Kidney glomerular epithelial cell (primary cell): ENCODE data around the gene TRDN.
"Not testable (repeated sequence)": the region's sequence is repeated elsewhere in the genome, so short reads cannot be mapped to it uniquely, and the experiment has no call there.

ENCODE experiments used
- DNase-seq: peaks from one replicate; lab custom pipeline; 2025; lab: John Stamatoyannopoulos, UW

The TRDN gene

DNA sequence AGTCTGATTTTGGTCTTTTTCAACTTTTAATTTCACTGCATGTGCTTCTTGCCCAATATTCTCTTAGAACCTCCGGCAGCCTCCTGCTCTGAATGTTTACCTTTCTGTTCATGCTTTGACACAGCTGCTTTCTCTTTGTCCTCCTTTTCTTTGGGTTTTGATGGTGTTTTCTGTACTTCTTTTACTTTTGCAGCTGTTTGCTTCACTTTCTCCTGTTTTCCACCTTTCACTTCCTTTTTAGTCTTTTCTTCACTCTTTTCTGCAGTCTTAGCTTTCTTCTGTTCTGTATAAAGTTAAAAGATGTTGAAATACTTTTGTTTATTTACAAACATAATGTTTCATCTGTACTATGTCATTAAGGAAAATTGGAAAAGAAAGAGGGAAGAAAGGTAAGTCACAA, 133.1 kb downstream of the TRDN start:
- DNase-seq: no peak

DNA sequence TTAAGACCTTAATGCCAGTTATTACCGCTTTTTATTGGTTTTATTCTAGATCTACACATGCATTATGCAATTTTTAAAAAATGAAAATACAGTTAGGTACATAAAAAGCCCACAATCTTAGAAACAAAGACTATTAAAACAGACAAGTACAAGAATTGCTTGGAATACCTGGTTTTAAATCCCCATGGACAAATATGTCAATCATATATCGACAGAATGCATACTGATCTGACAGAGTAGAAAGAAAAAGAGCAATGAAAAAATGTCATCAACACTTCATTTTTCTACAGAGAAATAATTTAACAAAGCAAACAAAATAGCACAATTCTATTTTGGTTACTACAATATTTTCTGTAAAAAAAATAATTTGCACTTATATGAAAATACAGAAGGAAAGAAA, 139.7 kb downstream of the TRDN start:
- DNase-seq: no peak

DNA sequence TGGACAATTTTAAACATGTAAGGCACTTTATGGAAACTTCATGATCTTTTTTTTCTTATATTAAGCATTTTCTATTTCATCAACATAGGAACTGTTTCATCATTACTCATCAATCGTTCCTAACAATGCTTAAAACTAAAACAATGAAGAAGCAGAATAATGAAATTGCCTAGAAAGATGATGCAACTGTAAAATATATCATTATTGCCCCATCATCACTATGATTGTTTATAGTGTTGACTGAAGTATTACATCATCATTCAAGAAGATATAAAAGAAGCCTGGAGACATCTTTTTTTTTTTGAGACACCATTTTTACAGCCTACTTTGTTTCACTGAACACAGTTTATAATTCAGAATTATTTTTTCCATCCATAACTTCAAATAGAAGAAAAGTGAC, 147.2 kb downstream of the TRDN start:
- DNase-seq: no peak

DNA sequence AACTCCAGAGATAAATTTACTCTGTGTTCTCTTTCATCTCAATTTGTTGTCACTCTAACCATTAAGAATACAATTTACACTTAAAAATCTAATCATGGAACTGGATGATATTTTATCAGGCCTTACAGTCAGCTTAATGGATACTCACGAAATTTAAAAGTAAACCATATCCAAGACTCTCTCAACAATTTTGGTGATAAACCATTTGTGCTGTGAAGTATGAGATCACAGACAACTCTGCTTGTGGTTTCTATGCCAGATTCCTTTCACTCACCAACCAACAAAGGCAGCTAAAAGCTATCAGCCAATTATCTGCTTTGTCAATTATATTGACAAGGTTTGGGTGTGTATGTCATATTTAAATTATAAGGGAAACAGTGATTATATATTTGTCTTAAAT, 155.8 kb downstream of the TRDN start:
- DNase-seq: no peak

DNA sequence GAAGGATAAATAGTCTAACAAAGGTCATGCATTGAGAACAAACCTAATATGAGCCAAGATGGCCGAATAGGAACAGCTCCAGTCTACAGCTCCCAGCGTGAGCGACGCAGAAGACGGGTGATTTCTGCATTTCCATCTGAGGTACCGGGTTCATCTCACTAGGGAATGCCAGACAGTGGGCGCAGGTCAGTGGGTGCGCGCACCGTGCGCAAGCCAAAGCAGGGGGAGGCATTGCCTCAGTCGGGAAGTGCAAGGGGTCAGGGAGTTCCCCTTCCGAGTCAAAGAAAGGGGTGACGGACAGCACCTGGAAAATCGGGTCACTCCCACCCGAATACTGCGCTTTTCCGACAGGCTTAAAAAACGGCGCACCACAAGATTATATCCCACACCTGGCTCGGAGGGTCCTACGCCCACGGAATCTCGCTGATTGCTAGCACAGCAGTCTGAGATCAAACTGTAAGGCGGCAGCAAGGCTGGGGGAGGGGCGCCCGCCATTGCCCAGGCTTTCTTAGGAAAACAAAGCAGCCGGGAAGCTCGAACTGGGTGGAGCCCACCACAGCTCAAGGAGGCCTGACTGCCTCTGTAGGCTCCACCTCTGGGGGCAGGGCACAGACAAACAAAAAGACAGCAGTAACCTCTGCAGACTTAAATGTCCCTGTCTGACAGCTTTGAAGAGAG, 164.6 kb downstream of the TRDN start:
- not testable (repeated sequence) for DNase-seq

DNA sequence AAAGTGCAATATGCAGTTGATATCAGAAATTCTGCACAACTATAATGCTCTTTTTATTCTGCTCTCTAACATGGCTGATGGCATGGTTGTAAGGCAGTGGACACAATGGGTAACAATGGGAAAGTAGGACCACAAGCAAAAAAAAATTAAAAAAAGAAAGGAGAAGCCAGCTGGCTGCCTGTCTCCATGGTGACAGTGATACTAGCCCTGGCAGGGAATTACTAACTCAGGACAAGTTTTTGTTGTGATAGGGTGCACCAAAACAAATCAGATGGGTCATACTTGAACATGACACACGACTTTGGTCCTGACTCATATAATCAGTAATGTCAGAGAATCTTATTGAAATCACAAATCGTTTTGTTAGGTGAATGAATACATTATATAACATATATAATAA, 169.4 kb downstream of the TRDN start:
- DNase-seq: no peak

DNA sequence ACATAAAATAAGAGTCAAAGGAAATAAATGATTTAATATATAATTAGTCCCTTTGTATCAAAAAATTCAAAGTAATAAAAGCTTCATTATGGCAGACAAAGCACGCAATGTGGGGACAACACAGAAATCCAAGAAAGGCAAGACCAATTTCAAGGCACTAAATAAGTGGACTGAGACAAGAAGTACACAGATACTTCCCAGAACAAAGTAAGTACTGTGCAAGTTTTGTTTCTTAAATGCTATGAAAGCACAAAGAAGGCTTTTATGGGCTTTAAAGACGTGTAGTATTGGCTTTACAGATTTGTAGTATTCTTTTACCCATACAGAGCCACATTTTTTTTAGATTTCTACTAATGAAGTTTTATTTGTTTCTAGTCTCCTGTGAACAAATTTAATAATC, 174.6 kb downstream of the TRDN start:
- DNase-seq: no peak

DNA sequence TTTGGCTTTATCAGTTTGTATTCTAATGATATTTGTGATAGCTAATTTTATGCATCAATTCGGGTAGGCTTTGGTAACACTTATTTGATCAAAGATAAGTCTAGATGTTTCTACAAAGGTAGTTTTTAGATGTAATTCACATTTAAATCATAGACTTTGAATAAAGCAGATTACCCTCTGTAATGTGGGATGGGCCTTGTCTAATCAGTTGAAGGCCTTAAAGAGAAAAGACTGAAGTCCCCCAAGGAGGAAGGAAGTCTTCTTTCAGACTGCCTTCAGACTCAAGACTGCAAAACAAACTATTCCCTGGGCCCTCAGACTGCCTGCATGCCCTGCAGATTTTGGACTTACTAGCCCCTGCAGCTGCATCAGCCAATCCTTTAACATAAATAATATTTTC, 178.5 kb downstream of the TRDN start:
- DNase-seq: no peak

DNA sequence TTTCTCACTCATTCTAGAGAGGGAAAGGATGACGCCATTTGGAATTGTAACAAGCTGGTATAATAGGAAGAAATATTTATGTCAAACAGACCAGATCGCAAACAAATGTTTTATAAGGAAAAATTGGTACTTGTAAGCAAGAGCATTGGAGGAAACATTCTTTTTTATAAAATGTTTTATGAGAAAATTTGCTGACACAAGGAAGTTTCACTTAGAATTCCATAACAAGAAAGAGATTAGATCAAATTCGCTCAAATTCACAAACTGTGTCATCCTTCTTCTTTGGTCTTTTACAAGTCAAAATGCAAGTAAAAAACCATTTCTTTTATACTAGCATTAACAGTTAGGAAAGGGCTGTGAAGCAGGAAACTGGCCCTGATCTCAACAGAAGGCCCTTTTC, 179.9 kb downstream of the TRDN start:
- no peak for DNase-seq

DNA sequence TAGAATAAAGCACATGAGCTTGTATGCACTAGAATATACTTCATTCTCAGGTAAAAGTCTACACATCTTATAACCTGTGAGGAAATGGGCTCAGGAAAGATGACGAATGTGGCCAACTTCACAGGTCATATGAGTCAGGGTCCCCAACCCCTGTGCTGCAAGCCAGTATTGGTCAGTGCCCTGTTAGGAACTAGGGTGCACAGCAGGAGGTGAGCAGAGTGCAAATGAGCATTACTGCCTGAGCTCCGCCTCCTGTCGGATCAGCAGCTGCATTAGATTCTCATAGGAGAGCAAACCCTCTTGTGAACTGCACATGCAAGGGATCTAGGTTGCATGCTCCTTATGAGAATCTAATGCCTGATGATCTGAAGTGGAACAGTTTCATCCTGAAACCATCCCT, 182.3 kb downstream of the TRDN start:
- DNase-seq: no peak

DNA sequence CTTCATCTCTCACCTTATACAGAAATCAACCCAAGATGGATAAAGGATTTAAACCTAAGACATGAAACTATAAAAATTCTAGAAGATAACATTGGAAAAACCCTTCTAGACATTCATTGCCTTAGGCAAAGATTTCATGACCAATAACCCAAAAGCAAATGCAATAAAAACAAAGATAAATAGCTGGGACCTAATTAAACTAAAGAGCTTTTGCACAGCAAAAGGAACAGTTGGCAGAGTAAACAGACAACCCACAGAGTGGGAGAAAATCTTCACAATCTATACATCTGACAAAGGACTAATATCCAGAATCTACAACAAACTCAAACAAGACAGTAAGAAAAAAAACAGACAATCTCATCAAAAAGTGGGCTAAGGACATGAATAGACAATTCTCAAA, 183.7 kb downstream of the TRDN start:
- DNase-seq: not testable (repeated sequence)

DNA sequence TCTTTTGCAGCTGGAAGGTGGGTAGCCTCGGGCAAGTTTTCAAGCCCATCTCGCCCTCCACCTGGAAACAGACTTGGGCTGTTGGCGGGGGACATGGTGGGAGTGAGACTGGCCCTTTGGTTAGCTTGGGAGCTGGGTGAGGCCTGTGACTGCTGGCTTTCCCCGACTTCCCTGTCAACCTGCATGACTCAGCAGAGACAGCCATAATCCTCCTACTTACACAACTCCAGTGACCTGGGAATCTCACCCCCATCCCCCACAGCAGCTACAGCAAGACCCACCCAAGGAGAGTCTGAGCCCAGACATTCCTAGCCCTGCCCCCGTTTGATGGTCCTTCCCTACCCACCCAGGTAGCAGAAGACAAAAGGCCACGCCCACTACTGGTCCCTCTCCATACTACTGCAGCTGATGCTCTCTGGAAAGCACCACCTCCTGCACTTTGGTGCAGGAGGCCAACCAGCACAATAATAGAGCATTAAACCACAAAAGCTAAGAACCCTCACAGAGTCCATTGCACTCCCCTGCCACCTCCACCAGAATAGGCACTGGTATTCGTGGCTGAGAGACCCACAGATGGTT, 188.4 kb downstream of the TRDN start:
- DNase-seq: no peak

DNA sequence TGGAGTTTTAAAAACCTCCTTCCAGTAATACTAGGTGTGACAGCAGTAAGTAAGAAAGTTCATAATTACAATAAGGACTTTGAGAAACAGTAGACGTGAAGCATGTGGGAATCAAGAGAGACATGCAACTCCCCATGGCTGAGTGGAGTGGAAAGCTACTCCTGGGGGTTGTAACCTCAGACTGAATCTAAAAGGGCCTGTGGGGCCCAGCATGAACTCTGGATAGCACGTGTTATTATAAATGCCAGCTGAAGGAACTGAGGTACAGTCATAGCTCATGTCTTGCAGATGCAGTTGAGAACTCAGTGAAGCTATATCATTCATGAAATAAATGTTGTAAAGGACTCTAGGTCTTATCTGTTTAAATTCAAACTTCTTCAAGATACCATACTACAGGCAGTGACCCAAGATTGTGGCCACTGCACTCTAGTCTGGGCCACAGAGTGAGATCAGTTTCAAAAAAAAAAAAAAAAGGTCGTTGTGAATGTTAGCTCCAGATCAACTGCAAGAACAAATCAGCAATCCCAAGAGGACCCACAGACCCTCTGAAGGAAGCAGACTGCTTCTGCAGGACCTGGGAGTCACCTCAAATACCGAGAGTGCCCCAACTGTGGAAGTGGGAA, 189.3 kb downstream of the TRDN start:
- DNase-seq: no peak

DNA sequence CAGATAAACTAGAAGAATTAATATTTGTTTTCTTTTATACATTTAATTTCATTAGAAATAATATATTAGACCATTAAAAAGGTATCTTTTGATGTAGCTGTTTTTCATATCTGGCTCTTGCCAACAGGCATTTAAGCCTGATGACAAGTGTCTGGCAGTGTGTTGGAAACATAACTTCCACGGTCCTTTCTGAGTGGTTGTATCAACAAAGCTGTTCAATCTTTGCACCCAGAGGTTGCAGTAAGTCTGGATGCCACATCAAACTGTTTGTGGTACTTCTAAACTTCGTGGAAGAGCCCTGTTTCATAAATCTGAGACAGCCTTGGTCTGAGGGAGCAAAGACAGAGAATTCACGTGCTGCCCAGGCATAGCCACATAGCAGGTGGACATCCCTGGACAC, 197.4 kb downstream of the TRDN start:
- no peak for DNase-seq

DNA sequence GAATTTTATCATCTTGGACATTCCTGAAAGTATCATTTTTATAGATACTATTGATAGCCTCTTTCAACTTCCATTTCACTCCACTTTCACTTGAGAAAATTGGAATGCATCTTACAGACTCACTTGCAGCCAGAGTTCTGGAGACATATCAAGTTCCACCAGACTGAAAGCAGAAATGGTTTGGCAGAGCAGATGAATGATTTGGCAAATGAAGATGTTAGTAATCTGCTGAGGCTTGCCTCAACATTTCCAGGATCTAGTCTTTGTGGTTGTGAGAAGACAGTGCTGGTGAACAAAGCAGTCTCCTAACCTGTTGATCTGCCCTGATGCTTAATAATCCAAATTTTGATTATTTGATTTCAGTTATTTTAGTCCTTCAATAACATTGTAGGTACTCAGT, 202.6 kb downstream of the TRDN start:
- no peak for DNase-seq

DNA sequence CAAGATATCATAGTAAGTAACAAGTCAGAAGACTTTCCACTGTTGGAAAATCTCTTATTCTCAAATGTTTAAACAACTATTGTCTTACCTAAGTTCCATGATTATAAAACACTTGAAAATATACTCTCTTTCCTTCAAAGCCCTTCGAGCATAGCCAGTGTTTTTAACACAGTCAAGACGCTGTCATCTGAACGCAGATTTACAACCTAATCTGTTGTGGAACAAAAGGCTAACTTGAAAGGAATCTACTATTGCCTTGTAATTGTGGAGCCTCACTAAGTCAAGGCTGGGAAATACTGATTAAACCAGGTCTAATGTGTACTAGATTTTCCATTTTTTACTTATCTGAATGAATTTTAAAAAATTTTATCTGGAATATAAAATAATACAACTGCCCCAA, 205.8 kb downstream of the TRDN start:
- no peak for DNase-seq

DNA sequence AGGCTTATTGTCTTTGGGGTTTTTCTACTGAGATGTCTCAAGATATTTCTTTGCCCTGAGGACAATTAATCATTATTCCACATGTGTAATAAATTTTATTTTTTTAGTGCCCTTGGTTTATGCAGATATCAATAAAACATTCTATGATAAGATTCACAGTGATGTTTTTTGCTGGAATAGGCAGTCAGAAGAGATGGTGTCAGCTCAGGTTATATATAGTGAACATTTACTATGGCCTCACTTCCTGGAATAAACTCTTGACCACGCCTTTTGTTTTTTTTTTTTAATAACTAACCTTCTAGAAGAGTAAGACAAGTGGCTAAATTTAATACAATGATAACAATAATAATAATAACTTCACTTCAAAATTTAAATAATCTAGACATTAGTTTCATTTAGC, 209.7 kb downstream of the TRDN start:
- DNase-seq: no peak

DNA sequence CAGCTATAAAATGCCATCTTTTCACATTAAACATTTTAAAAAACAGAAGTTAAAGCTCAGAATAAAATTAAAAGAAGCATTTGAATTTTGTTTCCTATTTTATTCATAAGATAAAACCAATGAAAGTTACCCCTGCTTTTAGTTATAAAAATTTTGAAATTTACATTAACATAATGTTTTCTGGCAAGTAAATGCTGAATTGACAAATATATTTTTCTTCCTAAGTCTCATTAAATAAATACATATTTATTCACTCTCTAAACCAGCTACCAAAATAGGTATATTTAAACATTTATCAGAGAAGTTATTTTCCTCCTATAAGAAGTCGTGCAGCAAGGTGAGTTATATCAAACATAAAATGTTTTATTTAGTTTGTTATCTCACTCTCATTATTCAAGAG, 213.6 kb downstream of the TRDN start:
- no peak for DNase-seq

DNA sequence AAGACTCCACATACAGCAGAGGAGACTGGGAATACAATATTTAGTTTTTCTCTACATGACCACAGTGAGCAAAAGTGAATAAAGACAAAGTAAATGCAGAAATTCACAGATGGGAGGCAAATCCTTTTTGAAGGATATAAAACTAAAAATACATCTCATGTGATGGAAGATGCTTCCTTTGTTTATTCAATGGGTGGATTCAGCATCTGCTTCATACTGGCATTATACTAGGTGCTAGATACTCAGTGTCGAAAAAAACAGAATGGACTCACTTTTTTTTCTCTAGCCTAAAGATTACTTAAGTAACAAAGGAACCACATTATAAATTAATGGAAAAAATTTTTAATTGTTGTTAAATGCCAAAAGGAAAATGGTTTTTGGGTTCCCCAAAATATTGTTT, 216.2 kb downstream of the TRDN start:
- DNase-seq: no peak

DNA sequence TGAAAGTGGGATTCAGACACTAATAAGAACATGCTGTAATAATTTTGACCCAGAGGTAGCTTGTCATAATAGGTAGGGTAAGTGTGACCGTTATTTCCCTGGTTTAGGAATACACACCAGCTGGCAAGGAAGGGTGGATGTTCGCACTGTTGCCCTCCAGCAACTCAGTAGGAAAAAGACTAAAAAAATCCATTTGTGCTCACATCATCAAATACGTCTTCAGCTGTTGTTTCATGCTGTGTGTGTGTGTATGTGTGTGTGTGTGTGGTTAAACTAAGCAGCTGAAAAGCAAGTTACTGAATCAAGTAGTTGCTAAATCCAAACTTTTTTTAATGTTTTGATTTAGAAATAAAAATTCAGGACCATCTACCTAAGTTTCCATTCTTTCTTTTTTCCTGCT, 218.7 kb downstream of the TRDN start:
- DNase-seq: no peak

DNA sequence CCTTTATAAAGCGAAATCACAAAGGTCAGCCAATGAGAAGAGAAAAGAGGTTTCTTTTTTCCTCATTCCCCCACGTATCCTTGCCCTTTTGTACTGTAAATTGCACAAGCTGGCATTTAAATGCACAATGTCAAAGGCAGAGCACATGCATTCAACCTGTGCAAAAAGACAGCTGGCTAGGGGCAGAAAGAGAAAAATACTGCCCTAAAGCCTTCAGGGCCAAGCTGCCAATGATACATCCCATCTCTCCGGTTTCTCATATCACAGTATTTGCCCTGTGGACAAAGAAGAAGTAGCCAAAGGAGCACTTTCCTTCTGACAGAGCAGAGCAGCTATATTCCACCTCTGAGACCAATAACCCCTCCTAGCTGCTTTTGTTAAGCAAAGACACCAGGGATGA, 219.2 kb downstream of the TRDN start:
- DNase-seq: no peak

DNA sequence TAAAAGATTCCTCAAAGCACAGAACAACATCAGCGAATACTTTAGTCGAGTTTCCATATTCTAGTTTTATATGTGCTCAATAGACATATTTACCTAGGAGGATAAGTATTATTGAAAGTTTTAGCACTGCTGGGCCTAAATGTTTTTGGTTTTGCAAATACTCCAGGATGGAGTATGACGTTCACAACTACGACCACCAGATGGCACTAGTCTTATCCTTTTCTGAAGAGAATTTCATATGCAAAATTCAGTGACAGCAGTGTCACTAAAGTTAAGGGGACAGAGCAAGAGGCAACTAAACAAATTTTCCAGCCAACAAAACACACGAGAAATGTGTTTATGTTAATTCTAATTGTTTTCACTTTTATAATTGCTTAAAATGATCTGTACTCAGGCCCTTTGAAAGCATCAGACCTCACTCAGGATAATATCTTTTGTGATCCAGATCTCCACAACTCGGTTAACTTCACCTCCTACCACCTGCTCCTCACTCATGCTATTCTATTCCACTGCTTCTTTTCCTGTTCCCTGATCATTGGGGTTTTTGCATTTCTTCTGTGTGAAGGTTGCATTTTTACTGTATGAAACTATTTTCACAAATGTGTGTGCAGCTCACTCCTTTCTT, 220.8 kb downstream of the TRDN start:
- peak; percentile 2 for DNase-seq

DNA sequence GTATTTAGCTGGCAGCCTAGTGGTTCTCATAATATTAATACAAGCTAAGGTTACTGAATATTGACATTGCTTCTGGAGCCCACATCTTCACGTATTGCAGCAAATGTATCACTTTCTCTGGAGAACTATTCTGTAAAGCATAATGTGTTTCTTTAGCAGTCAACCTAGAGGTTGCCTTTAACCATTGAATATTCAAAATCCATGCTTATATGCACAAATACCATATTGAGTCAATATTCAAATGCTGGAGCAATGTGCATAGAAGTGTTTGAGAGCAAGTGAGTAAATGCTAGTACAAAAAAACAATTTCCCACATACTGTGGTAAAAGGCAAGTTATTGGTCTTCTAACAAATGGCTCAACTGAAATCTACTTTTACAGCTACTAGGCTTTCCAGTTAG, 231.8 kb downstream of the TRDN start:
- no peak for DNase-seq

DNA sequence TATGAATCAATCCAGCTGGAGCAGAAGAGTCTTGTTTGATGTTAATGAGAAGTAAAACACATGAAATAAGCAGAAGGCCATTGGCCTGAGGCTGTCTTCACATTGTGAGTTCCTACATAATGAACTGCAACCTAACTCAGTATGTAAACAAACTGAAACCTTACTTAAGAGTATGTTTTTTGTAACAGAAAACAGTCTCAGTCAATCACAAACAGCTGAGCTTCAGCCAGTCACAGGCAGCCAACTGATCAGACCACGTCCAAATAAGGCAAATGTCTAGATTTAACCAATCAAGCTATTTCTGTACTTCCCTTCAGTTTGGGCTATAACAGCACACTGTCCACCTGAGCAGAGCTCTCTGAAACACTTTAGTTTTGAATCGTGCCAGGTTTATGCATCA, 234.7 kb downstream of the TRDN start:
- DNase-seq: no peak
